HepG2 (cell line): ENCODE data around the gene ISY1. TPM values are rescaled to one million over a fixed set of nuclear protein-coding genes. Genes with fewer than 3 reads are reported as not detected.

ENCODE experiments used
- ATAC-seq: fragments of 200-7000 bp; cut with Tn5 transposase; 3 replicates; pipeline ENCODE4 v1.9.1; 2020; ENCODE audit warnings: mild to moderate bottlenecking, moderate library complexity
- BruUV-seq: library from RNA; stranded (reverse); fragments of 400-500 nt; replicated peaks from 2 replicates; lab custom pipeline; 2021; lab: Mats Ljungman, UMichigan
- CTCF ChIA-PET: fragments of 300-600 bp; formaldehyde crosslinking; extraction: SDS; loops from one replicate; lab custom pipeline; 2021; ENCODE audit warnings: low total read pairs, inconsistent platforms, low intra/inter-chr PET ratio; lab: Yijun Ruan, JAX
- POLR2A ChIA-PET: fragments of 350-600 bp; sonication (Branson Sonifier 250); formaldehyde crosslinking; loops from one replicate; lab custom pipeline; 2020; ENCODE audit warnings: antibody characterized with exemption, inconsistent platforms; lab: Yijun Ruan, JAX
- DNase-seq: peaks from one replicate; pipeline ENCODE4 v3.0.0-alpha.2; 2015; ENCODE audit warnings: low spot score
- FAIRE-seq: peaks from 3 replicates; lab custom pipeline; 2011; peaks lifted over from hg19 to GRCh38; lab: Jason Lieb, UNC
- H2AFZ ChIP-seq: one replicate; pipeline ENCODE4 v1.6.1; 2011; ENCODE audit warnings: low read length, inconsistent platforms
- H3K27ac ChIP-seq: fragments of 300-600 bp; 3 replicates; pipeline ENCODE4 v1.8.0; 2011; ENCODE audit warnings: mixed run types, mild to moderate bottlenecking, mixed read lengths, low read length, inconsistent platforms; ENCODE audit not compliant: insufficient read depth; ENCODE audit errors: extremely low read length
- H3K27me3 ChIP-seq, 2 experiments: fragments of 200-600 bp in 1 of 2; 2 replicates in 1 of 2; 3 replicates in 1 of 2; pipeline versions ENCODE4 v1.6.0 to v1.8.0; 2011; ENCODE audit warnings: low read length in 2 of 2, mild to moderate bottlenecking in 2 of 2, moderate library complexity in 2 of 2, inconsistent platforms in 1 of 2; ENCODE audit not compliant: insufficient read depth in 2 of 2, control insufficient read depth in 1 of 2
- H3K36me3 ChIP-seq, 2 experiments: fragments of 200-600 bp in 1 of 2; replicated peaks in 1 of 2; 2 replicates in 1 of 2; 3 replicates in 1 of 2; pipeline versions ENCODE4 v1.5.1 to v1.8.0; 2011; ENCODE audit warnings: low read length in 2 of 2, inconsistent platforms in 1 of 2; ENCODE audit not compliant: insufficient read depth in 2 of 2, control insufficient read depth in 1 of 2
- H3K4me1 ChIP-seq: 2 replicates; pipeline ENCODE4 v1.5.1; 2012; ENCODE audit warnings: low read length, inconsistent platforms; ENCODE audit not compliant: insufficient read depth
- H3K4me2 ChIP-seq: 2 replicates; pipeline ENCODE4 v1.6.0; 2011; ENCODE audit warnings: low read depth, low read length, inconsistent platforms
- H3K4me3 ChIP-seq, 3 experiments: fragments of 200-600 bp in 1 of 3; sonication (generic), shearing (Covaris generic) in 1 of 3; replicated peaks in 1 of 3; 2 replicates each; pipeline ENCODE4 v1.5.1; 2011 to 2016; ENCODE audit warnings: low read length in 3 of 3, inconsistent platforms in 2 of 3, low read depth in 2 of 3, mild to moderate bottlenecking in 2 of 3, control low read depth in 1 of 3, mixed read lengths in 1 of 3; ENCODE audit not compliant: insufficient read depth in 1 of 3
- H3K79me2 ChIP-seq: one replicate; pipeline ENCODE4 v1.6.1; 2011; ENCODE audit warnings: low read length, inconsistent platforms; ENCODE audit not compliant: insufficient read depth
- H3K9ac ChIP-seq: 2 replicates; pipeline ENCODE4 v1.6.0; 2011; ENCODE audit warnings: mild to moderate bottlenecking, low read depth, low read length, inconsistent platforms; ENCODE audit not compliant: insufficient read depth
- H3K9me3 ChIP-seq: 2 replicates; pipeline ENCODE4 v1.5.1; 2012; ENCODE audit warnings: mild to moderate bottlenecking, low read length
- H4K20me1 ChIP-seq: 2 replicates; pipeline ENCODE4 v1.6.0; 2011; ENCODE audit warnings: inconsistent platforms, mild to moderate bottlenecking, low read length, moderate library complexity; ENCODE audit not compliant: insufficient read depth
- ELF1 ChIP-seq: sonication (generic); formaldehyde crosslinking; IDR thresholded peaks from 2 replicates; pipeline ENCODE4 v1.4.0; 2020; ENCODE audit warnings: missing genetic modification reagents
- FLYWCH1 ChIP-seq: sonication (generic); formaldehyde crosslinking; IDR thresholded peaks from 2 replicates; pipeline ENCODE4 v1.8.1; 2023; ENCODE audit warnings: mild to moderate bottlenecking, missing genetic modification reagents
- FOXP1 ChIP-seq, 2 experiments: fragments of 450-650 bp in 1 of 2; IDR thresholded peaks; 2 replicates each; pipeline ENCODE4 v1.6.1; 2017 to 2018; ENCODE audit warnings: antibody characterized with exemption in 1 of 2
- NFE2L2 ChIP-seq: fragments of 150-350 bp; IDR thresholded peaks from 2 replicates; pipeline ENCODE4 v1.6.1; 2014; ENCODE audit warnings: low read length
- POLR2A ChIP-seq, 2 experiments: IDR thresholded peaks; 2 replicates each; pipeline ENCODE4 v1.6.1; 2011; ENCODE audit warnings: low read depth in 2 of 2, low read length in 2 of 2, mild to moderate bottlenecking in 1 of 2, moderate library complexity in 1 of 2; ENCODE audit not compliant: insufficient read depth in 1 of 2
- SNRNP70 ChIP-seq: fragments of 200-400 bp; formaldehyde crosslinking; IDR thresholded peaks from 2 replicates; pipeline ENCODE4 v1.6.1; 2017; ENCODE audit warnings: mild to moderate bottlenecking, low read depth, low read length, moderate library complexity
- ZFAT ChIP-seq: sonication (generic); formaldehyde crosslinking; conservative IDR thresholded peaks from 2 replicates; pipeline ENCODE4 v1.8.1; 2023; ENCODE audit warnings: missing genetic modification reagents, inconsistent platforms
- ZNF335 ChIP-seq: sonication (generic); formaldehyde crosslinking; IDR thresholded peaks from 2 replicates; pipeline ENCODE4 v1.4.0; 2020; ENCODE audit warnings: missing genetic modification reagents
- ZNF343 ChIP-seq: sonication (generic); formaldehyde crosslinking; IDR thresholded peaks from 2 replicates; pipeline ENCODE4 v1.4.0; 2020; ENCODE audit warnings: mild to moderate bottlenecking, missing genetic modification reagents
- ZNF768 ChIP-seq: sonication (generic); formaldehyde crosslinking; IDR thresholded peaks from 2 replicates; pipeline ENCODE4 v1.4.0; 2020; ENCODE audit warnings: missing genetic modification reagents
- WGBS: methylation state at CpG from one replicate; pipeline ENCODE4 v1.1.6; 2017; ENCODE audit warnings: low lambda C conversion rate; 5-methylcytosine and 5-hydroxymethylcytosine counted together
- in situ Hi-C: cut with HindIII; loops from 2 replicates; pipeline ENCODE4 v1.10.0; 2017; ENCODE audit warnings: low pct_unique_long_range_greater_than_20kb; ENCODE audit not compliant: extremely low pct_ligation_motif_present
- intact Hi-C: fragments of 100-400 bp; cut with micrococcal nuclease; formaldehyde crosslinking; loops from one replicate; pipeline ENCODE4 v1.10.0; 2022; ENCODE audit not compliant: unreplicated experiment
- polyA plus RNA-seq, 8 experiments: library from polyadenylated mRNA; depleted of rRNA in 3 of 8; stranded (reverse) in 7 of 8; unstranded in 1 of 8; fragments of >200 nt; fragmentation: Illumina TruSeq in 4 of 8; extraction: Trizol in 4 of 8; gene quantifications; 2 replicates each; pipeline versions ENCODE4 v1.2.1 to v1.2.3, GENCODE V29; 2011 to 2016; ENCODE audit warnings: low read depth in 4 of 8, missing spikeins in 1 of 8, mixed read lengths in 1 of 8; ENCODE audit not compliant: insufficient read depth in 1 of 8
- total RNA-seq, 5 experiments: library from RNA; depleted of rRNA; stranded (reverse); fragments of >200 nt; fragmentation: Illumina TruSeq; extraction: Trizol; gene quantifications; 2 replicates each; pipeline ENCODE4 v1.2.3, GENCODE V29; 2016; ENCODE audit warnings: low read depth in 1 of 5
- TF ChIP-seq, protein P1 (sequence below): sonication (generic); formaldehyde crosslinking; IDR thresholded peaks from 2 replicates; pipeline ENCODE4 v1.4.0; 2020; ENCODE audit warnings: missing genetic modification reagents, mild to moderate bottlenecking, borderline replicate concordance
- TF ChIP-seq, protein P2 (sequence below): sonication (generic); formaldehyde crosslinking; IDR thresholded peaks from 2 replicates; pipeline ENCODE4 v1.4.0; 2020; ENCODE audit warnings: missing genetic modification reagents, borderline replicate concordance
- TF ChIP-seq, protein P3 (sequence below): sonication (generic); formaldehyde crosslinking; IDR thresholded peaks from 2 replicates; pipeline ENCODE4 v1.5.1; 2020; ENCODE audit warnings: missing genetic modification reagents, mild to moderate bottlenecking, borderline replicate concordance
- TF ChIP-seq, protein P4 (sequence below): IDR thresholded peaks from 2 replicates; pipeline ENCODE4 v1.6.1; 2016; ENCODE audit warnings: missing compliant biosample characterization, missing genetic modification reagents, borderline replicate concordance

The ISY1 gene
- total and polyA plus RNA-seq, 2 of the 13 experiments (the other 11 are each of a cell fraction or from before 2014, with no cell fraction given): 21.0 to 39.1 TPM

DNA sequence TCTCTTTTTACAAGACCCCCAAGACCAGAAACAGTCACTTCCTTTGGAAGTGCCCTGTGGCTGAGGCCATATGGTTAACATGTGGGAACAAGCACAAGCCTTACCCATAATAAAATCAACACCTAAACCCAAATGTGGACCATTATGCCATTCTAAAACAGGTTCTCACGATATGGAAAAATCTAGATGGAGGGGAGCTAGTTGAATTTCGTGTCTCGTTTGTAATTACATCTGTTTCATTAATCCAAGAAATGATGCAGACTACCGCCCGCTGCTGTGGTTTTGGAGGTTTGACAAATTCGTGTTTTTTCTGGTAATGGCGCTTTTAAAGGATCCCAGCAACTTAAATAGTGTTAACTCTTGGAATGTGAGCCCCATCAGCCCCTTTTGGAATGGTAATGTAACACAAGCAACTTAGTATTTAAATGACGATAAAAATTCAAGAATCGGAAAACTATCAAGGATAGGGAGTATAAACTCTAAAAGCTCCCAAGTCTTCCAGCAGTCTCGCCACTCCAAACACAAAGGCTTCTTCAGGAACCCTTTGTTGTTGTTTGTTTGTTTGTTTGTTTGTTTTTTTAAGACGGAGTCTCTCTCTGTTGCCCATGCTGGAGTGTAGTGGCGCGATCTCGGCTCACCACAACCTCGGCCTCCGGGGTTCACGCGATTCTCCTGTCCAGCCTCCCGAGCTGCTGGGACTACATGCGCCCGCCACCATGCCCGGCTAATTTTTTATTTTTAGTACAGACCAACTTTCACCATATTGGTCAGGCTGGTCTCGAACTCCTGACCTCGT, 21.7 kb upstream of the ISY1 start (continued):
- TF ChIP-seq, protein P1, sequence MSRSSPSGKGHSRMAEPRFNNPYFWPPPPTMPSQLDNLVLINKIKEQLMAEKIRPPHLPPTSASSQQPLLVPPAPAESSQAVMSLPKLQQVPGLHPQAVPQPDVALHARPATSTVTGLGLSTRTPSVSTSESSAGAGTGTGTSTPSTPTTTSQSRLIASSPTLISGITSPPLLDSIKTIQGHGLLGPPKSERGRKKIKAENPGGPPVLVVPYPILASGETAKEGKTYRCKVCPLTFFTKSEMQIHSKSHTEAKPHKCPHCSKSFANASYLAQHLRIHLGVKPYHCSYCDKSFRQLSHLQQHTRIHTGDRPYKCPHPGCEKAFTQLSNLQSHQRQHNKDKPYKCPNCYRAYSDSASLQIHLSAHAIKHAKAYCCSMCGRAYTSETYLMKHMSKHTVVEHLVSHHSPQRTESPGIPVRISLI (CRISPR knock-in tag): 0 out of 2 replicates have a peak, but pooled peaks have one; percentile 4
- TF ChIP-seq ZNF768: no peak
- TF ChIP-seq ZFAT (CRISPR knock-in tag): no peak
- peak in 1 of 2 experiments; percentile 53; a peak in 2 of 4 replicates for TF ChIP-seq POLR2A (IDR thresholded peaks at IDR 0.05; ENCODE audit: insufficient read depth in 1 of 2, low read depth in 2 of 2, low read length in 2 of 2)

DNA sequence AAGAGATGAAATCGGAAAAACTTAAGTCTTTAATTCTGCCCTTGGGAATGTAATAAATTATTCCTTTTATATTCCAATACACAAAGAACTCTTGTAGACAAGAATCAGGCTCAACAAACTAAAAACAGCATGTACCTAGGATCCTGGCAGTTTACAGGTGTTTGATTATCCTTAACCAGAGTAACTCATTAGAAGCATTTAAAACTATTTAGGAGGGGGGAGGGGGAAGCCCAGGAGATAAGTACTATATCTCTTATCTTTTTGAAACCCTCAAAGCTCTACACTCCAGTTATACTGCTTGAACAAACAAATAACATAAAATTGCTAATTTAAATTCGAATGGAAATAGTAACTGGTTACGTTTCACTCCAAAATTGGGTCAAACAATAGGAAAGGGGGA, 21.0 kb upstream of the ISY1 start:
- Histone ChIP-seq H3K79me2 (peaks cover 77% of the 10 kb centered on the region), H3K4me2 (peak overlapping the region; percentile 74), H3K4me3 (peak overlapping the region; percentile 90 to 95 (median 91); a peak in 5 of 6 replicates), H3K27me3 (no peaks in the 10 kb centered on the region; a peak in 1 of 5 replicates), H3K9me3 (no peaks in the 10 kb centered on the region), H4K20me1 (peaks cover 58% of the 10 kb centered on the region), H2AFZ (no peak overlapping the region), H3K27ac (peak overlapping the region; percentile 99), H3K4me1 (peaks cover 50% of the 10 kb centered on the region), H3K36me3 (peaks cover 4 to 19% of the 10 kb centered on the region in 2 experiments; a peak in 3 of 5 replicates), H3K9ac (peak overlapping the region; percentile 100)
- intact Hi-C loops (loop anchor here (1.0 to 5.0 kb wide), 3 partner anchors 45 to 65 kb away; no protein-coding TSS in a partner anchor), in situ Hi-C loops (loop anchor here (10.0 kb wide), 1 partner anchor 63 kb away; the partner anchor contains the start of gene COPG1)
- no peak for ATAC-seq
- FAIRE-seq: no peak
- DNase-seq: no peak
- BruUV-seq: no TSS peak
- CTCF ChIA-PET: no interaction called here
- WGBS: 16% methylated on average over 3 of the region's 3 CpGs
- POLR2A ChIA-PET: interaction anchor here (1.5 to 2.7 kb wide), 4 partner anchors 20 to 67 kb away, joined by 4 to 25 read pairs (median 7); partner anchors contain the start of gene RAB43
- TF ChIP-seq NFE2L2 (no peak), ZNF335 (no peak), ZNF343 (CRISPR knock-in tag) (no peak), FLYWCH1 (CRISPR knock-in tag) (no peak), FOXP1 (IDR thresholded peaks at IDR 0.05) (no peak), FOXP1 (CRISPR knock-in tag; IDR thresholded peaks at IDR 0.05) (no peak), ELF1 (CRISPR knock-in tag) (no peak), SNRNP70 (no peak)
- TF ChIP-seq, protein P2, sequence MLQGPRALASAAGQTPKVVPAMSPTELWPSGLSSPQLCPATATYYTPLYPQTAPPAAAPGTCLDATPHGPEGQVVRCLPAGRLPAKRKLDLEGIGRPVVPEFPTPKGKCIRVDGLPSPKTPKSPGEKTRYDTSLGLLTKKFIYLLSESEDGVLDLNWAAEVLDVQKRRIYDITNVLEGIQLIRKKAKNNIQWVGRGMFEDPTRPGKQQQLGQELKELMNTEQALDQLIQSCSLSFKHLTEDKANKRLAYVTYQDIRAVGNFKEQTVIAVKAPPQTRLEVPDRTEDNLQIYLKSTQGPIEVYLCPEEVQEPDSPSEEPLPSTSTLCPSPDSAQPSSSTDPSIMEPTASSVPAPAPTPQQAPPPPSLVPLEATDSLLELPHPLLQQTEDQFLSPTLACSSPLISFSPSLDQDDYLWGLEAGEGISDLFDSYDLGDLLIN (CRISPR knock-in tag): no peak
- TF ChIP-seq, protein P3, sequence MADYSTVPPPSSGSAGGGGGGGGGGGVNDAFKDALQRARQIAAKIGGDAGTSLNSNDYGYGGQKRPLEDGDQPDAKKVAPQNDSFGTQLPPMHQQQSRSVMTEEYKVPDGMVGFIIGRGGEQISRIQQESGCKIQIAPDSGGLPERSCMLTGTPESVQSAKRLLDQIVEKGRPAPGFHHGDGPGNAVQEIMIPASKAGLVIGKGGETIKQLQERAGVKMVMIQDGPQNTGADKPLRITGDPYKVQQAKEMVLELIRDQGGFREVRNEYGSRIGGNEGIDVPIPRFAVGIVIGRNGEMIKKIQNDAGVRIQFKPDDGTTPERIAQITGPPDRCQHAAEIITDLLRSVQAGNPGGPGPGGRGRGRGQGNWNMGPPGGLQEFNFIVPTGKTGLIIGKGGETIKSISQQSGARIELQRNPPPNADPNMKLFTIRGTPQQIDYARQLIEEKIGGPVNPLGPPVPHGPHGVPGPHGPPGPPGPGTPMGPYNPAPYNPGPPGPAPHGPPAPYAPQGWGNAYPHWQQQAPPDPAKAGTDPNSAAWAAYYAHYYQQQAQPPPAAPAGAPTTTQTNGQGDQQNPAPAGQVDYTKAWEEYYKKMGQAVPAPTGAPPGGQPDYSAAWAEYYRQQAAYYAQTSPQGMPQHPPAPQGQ (CRISPR knock-in tag): no peak
- TF ChIP-seq, protein P4, sequence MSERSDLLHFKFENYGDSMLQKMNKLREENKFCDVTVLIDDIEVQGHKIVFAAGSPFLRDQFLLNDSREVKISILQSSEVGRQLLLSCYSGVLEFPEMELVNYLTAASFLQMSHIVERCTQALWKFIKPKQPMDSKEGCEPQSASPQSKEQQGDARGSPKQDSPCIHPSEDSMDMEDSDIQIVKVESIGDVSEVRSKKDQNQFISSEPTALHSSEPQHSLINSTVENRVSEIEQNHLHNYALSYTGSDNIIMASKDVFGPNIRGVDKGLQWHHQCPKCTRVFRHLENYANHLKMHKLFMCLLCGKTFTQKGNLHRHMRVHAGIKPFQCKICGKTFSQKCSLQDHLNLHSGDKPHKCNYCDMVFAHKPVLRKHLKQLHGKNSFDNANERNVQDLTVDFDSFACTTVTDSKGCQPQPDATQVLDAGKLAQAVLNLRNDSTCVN (CRISPR knock-in tag): no peak
